Cortex of kidney (tissue), 1 donor: ENCODE measurements around the gene SOX14.

Experiments
- DNase-seq: peaks from one replicate; lab custom pipeline; 2025; lab: John Stamatoyannopoulos, UW

SOX14 gene

DNA sequence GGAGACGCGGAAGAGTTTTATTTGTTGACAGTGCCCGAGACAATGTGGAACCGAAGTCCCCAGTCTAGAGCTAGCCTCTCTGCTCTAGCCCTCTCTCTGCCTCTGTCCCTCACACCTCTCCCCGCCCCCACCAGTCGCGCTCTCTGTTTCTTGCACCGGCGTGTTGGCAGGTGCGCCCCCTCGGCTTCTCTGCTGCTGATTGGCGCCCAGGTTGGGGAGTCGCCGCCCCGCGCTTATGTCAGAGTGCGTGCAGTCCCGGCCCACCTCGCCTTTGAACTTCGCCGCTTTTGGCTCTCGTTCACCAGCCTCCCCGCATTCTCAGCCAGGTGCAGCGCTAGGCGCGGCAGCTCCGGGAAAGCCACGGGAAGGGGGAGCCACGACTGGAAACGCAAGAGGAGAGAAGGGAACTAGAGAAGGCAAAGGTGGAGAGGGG, at the start of gene SOX14:
TSS of gene SOX14 (plus strand) at position 315 of the 433 bp plus-strand sequence. CDS start 470 bp downstream, outside the sequence.
- DNase-seq: no peak

- no peak for DNase-seq
Measured at GRCh38 chr3:137714551-137714950, 49.6 kb upstream of the SOX14 start.

DNA sequence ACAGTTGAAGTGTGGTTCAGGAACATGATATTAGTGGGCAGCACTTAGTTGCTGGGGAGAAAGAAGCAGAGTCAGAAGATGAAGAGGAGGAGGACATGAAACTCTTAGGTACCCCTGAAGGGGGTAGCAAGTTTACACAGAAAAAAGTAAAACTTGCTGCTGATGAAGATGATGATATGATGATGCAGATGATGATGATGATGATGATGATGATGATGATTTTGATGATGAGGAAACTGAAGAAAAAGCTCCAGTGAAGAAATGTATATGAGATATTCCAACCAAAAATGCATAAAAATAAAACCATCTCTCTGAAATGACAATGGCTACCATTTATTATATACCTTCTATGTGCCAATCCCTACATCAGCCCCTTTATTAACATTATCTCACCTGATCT, 39.9 kb upstream of the SOX14 start:
- no peak for DNase-seq

DNA sequence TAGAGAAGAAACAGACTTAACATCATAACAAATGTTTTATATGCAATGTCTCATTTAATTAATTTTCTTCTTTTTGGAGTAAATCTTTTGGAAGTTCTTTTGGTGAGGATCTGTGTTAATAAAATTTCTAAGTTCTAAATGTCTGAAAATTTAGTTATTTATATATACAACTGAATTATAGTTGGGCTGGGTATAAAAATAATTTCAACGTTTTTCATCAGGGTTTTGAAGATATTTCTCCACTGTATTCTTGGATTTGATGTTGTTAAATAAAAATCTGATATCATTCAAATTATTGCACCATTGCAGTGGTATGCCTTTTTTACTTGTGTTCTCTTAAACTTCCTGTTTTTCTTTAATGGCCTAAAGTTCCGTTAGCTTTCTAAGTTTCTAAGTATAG, 26.9 kb upstream of the SOX14 start:
- no peak for DNase-seq

GRCh38 chr3:137738710-137739109, 25.4 kb upstream of the SOX14 start:
- no peak for DNase-seq

DNA sequence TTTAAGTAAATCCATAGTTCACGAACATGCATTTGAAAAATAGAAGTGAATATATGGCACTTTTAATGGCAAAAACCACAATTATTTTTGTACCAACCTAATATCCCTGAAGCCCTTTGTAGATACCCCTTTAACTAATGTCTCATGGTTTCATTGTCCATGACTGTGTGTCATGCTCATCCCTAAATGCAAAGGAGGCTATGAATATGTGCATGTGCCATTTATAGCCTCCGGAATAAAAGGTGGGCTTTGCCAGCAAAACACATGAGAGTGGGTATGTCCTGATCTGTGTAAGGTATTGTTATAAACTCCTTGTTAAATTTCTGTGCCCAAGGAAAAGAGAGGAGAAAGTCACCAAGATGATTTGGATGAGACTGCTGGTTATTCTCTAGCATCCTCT, 20.5 kb upstream of the SOX14 start:
- no peak for DNase-seq

- no peak for DNase-seq
Measured at GRCh38 chr3:137746808-137747207, 17.3 kb upstream of the SOX14 start.

DNA sequence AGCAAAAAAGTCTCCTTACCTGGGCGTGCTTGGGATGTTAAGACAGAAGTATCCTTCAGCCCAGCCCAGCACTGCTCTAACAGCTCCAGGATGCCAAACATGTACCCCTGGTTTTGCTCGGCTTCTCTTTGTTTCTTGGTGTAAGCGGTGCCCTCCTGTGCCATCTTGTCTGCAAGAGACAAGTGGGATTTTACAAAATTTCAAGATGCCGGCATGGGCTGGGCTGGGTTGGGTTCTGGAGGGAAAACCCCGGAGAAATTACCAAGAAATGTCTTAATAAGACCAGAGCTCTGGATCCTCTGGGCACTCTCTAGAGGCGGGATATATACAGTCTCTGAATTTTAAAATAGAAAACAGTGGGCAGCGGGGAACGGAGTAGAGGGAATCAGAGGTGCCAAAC, 4.6 kb upstream of the SOX14 start:
- no peak for DNase-seq

DNA sequence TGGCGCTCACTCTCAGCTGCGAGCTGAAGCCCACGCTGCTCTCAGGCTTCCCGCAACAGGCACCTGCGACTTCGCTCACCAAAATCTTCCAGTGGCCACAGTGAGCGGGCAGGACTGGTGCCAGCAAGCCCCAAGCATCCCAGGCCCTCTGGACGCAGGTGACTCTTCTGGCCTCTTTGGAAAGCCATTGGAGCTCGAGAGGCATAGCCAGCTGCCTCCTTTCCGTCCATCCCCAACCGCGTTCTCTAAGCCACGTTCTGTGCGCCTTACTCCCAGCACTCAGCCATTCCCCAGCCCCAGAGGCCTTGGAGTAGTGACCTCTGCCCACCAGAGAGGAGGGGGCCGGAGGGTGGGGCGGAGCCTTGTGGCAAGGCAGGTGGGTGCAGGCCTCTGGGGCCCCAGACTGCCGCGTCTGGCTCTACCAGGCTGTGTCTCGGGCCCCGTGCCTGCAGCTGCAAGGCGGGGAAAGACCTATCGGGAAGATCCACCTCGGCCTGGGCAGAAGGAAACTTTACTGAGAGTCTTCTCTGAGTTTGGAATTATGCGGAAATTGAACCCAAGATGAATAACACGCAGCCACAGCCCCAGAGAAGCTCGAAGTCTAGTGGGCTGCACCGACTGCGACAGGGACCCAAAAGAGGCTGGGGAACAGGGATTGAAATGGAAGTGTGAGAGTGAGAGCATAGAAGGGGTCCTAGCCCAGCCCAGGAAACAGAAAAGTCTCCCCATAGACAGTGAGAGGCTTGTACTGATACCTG, 3.6 kb upstream of the SOX14 start:
- no peak for DNase-seq

DNA sequence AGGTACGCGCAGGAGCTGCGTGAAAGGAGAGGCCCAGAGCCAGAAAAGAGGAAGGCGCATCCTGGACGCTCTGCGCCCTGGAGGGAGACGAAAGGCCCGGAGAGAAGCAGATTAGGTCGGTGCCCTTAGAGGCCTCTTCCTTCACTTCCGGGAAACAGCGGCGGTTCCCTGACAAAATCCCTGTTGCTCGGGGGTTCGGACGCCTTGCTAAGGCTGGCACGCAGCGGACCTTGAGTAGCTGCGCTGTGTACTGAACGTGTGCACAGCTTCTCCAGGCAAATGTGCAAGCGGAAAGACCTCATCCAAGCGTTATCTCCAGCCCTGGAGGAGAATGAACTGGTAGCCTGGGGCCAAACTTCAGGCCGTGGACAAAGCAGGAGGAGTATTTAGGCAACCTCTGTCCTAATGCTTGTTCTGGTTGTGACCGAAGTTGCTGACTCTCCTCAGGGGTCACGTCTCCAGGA, 3.0 kb upstream of the SOX14 start:
- no peak for DNase-seq

DNA sequence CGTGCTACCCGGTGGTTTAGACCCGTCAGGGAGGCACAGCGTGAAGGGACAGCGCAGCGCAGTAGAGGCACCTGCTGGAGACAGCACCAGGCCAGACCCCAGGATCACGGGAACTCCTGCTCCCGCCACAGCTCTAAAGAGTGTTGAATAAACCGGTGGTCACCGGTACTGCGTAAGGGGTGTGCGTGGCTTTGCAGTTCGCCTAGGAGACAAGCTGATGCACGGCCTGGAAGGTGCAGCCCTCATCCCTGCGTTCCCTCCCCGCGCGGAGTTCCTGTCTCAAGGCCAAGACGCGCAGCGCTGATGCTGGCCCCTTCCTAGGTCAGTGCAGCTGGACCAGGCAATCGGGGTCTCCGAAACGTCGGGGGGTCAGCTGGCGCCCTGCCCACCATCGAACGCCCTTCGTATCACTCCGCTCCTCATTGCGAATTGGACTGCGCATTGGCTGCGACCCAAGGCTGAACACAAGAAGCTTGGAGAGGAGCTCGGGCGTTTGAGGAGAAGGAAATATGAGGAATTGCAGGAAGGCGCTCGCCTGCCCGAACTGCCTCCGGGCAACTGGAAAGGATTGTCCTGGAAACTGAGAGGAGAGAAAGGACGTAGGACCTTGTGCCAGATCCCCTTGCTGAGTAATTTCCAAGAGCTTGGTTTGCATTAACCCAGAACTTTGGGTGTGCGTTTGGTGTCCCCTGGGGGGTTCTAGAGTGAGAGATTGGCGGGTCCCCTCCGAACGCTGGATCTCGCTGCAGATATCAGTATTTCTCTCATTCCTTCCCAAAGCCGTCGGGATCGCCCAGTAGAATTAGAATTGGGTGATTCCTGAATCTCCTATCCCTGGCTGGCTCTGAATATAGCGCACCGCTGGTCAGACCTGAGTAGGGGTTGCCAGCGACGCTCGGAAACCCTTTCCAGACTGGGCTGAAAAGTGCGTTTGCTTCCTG, 2.3 kb upstream of the SOX14 start:
- no peak for DNase-seq

- no peak for DNase-seq
Measured at GRCh38 chr3:137762674-137763593, 1.2 kb upstream of the SOX14 start.

DNA sequence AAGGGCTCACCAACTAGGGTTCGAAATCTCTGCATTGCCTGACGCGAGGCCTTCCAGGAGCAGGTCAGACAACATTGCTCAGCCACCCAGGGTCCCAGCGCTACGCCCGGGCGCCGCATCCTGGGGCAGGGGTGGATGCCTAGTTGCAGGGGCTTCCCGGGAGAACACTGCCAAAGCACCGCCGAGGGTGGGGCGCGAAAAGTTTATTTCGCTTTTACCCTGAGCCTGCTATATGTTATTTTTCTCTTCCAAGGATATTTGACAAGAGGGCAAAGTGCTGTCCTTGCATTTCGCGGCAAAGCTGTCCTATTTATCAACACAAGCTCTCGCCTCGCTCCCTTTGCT, 549 bp upstream of the SOX14 start:
- DNase-seq: no peak

- DNase-seq: no peak
Measured at GRCh38 chr3:137764563-137765309, 621 bp downstream of the SOX14 start.

GRCh38 chr3:137765310-137766033, 1.4 kb downstream of the SOX14 start:
- no peak for DNase-seq

- no peak for DNase-seq
Measured at GRCh38 chr3:137766041-137766875, 2.1 kb downstream of the SOX14 start.

- DNase-seq: no peak
Measured at GRCh38 chr3:137766876-137767537, 2.9 kb downstream of the SOX14 start.

GRCh38 chr3:137767538-137768360, 3.6 kb downstream of the SOX14 start:
- no peak for DNase-seq
